HG03571 (cell line): Measurements from ENCODE around the gene BSN.

Source experiments
- ATAC-seq: cut with Tn5 transposase; IDR thresholded peaks from one replicate; pipeline ENCODE4 v1.9.1; 2021; ENCODE audit not compliant: unreplicated experiment

The BSN gene

DNA sequence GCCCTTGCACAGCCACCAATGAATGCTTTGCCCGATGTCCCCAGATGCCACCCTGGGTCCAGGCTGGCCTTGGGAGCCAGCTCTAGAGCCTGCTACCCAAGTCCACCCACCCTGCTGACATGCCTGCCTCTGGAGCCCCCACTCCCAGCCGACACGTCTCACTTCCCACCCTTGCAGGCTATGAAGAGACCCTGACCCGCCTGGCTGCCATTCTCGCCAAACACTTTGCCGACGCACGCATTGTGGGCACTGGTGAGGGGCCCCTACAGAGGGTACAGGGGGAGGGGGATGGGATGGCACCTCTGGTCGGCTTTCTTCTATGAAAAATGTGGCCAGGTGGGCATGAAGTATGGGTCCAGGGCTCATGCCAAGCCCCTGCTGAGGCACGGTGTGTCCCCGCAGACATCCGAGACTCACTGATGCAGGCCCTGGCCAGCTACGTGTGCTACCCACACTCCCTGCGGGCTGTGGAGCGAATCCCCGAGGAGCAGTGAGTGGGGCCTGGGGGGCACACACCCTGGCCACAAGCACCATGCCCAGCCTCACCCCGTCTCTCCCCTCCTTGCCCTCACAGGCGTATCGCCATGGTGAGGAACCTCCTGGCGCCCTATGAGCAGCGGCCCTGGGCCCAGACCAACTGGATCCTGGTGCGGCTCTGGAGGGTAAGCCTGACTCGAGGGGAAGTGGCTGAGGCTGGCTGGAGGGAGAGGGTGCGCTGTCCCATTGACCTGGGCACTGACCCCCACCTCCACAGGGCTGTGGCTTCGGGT is 159.2 kb downstream of the BSN start:
- no peak for ATAC-seq

DNA sequence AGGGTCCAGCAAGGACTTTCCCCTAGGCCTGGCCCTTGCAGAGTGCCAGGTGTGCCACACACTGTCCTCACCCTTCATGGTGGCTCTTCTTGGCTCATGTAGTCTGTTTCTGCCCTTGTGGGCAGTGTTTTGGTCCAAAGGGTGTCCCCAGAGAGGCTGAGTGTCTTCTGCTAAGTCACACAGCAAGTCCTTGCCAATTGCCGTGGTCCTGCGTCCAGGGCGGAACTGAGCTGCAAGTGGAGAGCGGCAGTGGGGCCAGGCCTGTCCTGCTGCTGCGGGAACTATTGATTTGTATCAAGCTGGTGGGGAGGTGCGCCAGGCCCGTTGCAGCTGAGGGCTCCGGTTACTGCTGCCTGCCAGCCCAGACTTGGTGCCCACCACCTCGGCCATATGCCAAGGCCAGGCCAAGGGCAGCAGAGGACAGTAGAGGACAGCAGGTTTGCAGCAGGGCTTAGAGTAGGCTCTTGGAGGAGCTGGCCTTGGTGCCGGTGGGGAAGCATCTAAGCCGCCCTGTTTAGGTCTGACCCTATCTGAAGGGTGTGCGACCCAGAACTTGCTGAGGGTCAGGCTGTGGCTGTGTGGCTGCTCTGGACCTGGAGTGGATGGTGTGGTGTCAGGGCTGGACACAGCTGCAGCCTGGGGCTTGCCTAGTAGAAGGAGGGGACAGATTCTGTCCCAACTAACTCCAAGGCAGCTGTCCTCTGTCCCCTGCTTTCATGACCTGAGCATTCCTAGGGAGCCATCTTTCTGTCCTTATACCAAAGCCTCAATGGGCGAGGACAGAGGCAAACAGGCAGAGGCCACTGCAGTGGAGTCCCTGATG is 160.7 kb downstream of the BSN start:
- ATAC-seq: no peak

DNA sequence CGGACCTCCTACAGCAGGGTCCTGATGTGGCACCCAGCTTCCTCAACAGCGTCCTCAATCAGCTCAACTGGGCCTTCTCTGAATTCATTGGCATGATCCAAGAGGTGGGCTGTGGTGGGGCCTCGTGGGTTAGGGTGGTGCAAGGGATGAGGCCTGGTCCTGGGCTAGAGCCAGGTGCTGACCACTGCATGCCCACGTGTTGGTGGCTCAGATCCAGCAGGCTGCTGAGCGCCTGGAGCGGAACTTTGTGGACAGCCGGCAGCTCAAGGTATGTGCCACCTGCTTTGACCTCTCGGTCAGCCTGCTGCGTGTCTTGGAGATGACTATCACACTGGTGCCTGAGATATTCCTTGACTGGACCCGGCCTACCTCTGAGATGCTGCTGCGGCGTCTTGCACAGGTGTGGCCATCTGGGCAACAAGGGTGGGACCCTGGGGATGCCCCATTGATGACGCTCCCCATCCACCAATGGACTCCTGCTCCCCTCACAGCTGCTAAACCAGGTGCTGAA is 161.4 kb downstream of the BSN start:
- no peak for ATAC-seq

DNA sequence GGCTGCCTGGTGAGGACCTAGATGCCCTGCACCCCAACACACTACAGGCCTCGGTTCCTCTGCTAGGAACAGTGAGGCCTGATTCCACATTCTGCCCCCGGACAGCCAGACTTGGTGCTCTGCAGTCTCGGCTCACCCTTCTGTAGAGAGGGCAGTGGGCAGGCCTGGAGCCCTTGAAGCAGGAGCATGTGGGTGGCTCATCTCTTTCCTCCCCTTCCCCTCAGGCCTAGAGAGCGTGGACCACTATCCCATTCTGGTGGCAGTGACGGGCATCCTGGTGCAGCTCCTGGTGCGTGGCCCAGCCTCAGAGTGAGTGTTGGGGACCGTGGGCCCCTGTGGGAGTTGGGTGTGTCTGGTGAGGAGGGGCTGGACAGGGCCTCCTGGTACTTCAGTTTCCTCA is 161.9 kb downstream of the BSN start:
- no peak for ATAC-seq

DNA sequence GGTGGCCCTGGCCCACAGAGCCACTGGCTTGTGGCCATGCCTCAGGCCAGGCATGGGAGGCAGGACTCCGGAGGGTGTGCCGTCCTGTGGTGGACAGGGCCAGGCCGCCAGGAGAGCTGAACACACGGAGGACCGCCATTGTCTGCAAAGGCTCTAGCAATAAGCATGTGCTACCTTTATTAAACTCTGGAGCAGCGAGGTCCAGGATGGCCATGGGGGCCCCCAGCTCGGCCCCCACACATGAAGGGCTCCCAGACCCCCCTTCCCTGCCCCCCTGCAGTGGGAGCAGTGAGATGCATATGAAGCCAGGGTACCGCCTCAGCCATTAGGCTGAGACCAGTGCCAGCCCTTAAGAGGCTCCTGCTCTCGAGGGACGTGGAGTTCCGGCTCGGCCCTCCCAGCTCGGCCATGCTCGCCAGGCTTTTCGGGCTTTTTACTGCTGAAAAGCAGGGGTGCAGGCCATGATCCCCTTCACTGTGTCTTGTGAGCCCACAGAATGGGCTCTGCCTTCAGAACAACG is 162.5 kb downstream of the BSN start:
- ATAC-seq: no peak

DNA sequence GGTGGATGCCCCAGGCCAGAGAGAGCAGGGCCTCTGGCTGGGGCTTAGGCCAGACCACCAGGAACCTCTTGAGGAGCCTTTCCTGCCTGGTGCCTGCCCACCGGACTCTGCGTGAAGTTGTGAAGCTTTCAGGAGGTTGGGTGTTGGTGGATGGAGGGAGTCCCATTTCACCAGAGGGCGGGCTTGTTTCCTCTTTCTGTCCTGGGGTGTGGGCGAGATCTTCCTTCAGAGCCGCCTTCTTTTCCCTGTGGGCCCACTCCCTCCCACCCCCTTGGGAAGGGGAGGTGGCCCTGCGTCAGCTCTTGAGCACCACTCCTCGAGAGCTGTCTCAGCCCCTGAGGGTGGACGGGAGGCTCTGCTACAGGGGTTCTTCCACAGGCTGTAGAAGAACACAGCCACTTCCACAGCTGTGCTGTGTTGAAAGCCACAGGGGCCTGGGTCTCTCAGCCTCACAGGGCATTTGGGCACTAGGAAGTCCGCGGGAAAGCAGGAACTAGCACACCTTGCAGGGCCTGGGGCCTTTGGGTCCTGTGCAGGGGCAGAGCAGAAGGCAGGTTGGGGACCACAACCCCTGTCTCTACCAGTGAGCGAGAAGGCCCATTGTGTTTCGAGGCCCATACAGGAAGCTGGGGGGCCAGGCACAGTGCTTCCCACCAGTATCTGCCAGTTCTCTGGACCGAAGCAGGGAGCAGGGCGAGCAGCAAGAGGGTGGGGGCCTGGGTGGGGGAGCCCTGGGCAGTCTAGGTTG is 163.1 kb downstream of the BSN start:
- ATAC-seq: no peak

DNA sequence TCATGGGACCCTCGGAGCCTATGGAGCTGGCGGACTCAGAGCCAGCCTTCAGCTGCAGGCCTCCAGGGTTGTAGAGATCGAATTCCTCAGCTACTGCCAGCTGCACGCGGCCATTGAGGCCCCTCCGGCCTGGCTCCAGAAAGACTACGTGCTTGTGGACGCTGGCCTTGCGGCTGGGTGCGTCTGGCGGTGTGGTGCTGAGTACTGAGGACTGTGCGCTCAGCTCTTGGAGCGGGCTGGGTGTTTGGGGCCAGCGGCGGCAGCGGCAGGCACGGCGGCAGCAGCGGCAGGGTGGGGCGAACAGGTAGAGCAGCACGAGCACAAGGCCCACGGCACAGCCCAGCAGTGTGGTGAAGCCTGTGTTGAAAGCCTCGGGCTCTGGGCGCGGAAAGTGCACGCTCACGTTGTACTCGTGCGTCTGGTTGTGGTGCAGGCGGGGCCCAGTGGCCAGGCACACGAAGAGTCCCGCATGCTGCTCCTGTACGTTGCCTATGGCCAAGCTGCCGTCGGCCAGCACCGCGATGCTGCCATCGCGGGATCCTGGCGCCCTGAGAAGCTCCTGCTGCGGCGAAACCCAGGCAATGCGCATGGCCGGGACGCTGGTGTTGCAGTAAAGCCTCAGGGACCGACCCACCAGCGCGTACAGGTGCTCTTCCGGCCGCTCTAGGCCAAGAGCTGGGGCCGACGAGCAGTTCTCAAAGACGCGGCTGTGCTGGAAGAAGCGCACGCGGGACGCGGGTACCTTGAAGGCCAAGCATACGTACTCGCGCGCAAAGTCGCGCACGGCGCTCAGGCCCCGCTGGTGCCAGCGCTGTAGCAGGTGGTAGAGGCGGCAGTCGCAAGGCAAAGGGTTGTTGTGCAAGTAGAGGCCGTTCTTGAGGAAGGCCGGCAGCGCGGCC is 163.9 kb downstream of the BSN start:
- no peak for ATAC-seq

DNA sequence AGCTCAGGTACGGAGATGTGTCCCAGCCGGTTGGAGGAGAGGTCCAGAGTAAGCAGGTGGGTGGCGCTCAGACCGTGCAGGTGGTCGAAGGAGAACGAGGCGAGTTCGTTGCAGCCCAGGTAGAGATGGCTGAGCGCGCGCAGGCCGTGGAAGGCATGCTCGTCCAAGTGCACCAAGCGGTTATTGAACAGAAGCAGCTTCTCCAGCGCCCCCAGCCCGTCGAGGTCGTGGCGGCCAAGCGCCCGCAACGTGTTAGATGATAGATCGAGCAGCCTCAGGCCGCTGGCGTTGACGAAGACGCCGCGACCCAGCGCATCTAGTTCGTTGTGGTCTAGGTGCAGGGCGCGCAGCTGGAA is 164.6 kb downstream of the BSN start:
- ATAC-seq: no peak

DNA sequence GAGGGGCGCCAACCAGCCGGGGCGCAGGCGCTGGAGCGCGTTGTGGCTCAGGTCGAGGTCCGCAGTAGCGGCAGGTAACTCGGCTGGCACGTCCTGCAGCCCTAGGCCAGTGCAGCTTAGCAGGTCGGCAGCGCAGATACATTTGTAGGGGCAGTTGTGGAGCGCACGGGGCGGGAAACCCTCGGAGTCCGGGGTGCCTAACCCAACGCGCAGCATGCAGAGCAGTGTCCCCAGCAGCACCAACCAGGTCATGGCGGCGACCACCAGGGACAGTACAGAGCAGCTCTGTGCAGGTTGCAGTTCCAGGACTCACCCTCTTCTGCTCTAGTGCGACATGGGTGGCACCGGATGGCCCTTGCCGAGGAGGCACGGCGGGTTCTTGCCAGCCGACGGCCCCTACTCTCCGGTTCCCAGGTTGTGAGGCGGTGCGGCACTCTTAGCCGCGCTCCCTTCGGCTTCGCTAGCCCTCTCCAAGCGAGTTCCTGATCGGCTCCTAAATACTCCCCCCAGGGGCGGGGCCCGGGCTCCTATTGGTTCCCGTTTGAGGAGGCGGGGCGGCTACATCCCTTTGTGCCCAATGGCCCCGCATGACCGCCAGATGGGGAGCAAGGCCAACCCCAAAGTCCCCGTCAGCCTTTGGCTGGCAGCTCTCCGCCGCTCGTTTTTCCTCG is 165.1 kb downstream of the BSN start, which contains the start of gene AMIGO3:
Gene AMIGO3, minus strand, starts transcription at position 471 of the 671 bp plus-strand sequence. Its CDS starts 219 bp downstream, at position 252.
- peak; percentile 43 for ATAC-seq
